GM19239 (cell line): ENCODE measurements around the gene PSMD9.

ENCODE experiments used
- DNase-seq: peaks from one replicate; pipeline ENCODE4 v3.0.0; 2011; ENCODE audit warnings: low spot score; ENCODE audit not compliant: insufficient read length
- FAIRE-seq: peaks from 2 replicates; lab custom pipeline; 2011; peaks lifted over from hg19 to GRCh38; lab: Jason Lieb, UNC

The PSMD9 gene

DNA sequence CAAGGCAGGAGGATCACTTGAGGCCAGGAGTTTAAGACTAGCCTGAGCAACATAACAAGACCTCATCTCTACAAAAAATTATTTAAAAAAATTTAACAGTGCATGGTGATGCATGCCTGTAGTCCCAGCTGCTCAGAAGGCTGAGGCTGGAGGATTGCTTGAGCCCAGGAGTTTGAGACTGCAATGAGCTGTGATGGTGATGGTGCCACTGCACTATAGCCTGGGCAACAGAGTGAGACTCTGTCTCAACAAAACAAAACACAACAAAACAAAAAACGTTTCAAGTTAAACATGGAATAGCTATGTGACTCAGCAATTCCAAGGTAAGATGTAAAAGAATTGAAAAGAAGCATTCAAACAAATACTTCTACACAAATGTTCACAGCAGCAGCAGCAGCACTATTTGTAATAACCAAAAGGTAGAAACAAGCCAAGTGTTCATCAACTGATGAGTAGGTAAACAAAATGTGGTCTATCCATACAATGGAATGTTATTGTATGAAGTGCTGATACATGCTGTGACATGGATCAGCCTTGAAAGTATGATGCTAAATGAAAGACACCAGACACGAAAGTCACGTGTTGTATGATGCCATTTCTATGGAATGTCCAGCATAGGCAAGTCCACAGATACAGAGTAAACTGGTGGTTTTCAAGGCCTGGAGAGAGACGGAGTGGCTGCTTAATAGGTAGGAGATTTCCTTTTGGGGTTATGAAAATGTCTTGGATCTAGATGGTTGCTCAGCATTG is 61.2 kb downstream of the PSMD9 start:
- FAIRE-seq, result no peak
- DNase-seq, result no peak

DNA sequence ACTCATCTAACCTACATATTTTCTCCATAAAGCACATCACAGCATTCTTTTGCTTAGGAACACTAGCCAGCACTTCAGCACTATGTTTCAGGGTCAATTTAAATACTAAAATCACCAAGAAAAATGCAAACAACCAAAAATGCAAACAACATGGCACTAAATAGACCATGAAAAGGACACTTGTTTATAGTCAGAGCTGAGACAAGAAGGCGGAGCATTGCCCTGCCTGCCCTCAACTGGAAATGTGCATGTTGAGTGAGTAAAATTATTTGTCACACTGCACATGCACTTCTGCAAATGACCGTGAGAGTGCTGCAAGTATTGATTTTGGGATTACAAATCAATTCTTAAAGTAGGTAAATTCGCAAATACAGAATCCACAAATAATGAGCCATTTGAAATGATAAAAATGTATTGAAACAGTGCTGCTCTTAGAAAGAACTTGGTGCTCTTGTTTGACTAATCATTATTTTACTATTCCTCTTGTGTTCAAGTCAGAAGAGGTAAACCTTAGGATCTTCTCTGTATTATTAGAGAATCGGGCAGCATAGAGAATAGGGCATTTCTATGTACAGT is 64.6 kb downstream of the PSMD9 start:
- no peak for FAIRE-seq

DNA sequence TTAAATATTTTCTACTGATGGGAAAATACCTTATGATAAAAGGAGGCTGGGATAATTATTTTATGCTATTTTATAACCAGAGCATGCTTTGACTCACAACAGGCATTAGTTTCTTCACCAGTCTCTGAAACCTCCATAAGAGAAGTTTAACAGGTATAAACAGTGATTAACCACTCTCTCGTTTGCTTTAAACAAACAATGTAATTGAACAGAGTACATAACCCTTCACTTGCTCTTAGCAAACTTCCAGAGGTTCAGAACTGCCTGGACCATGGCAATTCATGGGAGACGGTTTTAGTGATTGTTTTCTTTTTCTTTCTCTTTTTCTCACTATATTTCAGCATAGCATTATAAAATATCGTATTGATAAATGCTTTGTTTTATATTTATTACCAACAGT is 65.1 kb downstream of the PSMD9 start:
- no peak for DNase-seq
- no peak for FAIRE-seq

More for the DNA sequence above, 64.6 kb downstream of the PSMD9 start:
- DNase-seq, result no peak

DNA sequence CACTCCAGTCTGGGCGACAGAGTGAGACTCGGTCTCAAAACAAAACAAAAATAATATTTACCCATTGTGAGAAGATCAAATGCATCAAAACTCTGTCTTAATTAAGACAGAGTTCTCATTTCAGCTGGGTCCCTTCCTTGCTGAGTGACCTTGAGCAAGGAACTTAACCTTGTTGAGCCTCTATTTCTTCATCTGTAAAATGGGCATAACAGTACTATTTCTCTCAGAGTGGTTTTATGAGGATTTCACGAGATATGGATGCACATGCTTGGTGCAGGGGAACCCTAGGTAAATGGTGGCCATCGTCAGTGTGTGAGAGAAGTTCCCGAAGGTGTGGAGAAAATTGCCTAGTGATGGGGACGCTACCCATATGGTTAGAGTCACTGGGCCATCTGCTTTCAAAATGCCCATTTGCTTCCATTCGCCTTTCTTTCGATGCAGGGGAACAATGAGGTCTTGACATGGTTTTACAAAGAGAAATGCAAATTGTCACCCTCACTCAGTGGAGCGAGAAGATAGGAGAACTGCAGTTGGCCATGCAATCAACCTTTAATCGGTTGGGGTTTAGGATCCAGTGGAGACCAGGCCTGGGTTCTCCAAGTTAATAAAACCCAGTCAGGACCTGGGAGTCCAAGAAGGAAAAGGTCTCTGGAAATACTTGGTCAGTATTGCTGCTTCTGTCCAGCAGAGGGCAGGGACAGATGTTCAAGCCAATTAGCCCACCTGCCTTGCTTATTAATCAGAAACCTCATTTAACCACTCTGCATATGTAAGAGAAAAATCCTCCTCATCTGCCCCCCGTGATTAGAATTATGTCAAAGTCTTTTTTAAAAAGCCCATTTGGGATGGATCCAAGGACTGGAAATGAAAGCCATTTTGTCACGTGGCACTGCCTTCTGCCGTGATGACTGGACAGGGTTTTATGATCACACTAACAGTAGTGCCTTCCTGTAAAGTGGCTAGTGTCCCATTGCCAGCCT is 67.0 kb downstream of the PSMD9 start:
- DNase-seq (no peak), FAIRE-seq (no peak)

DNA sequence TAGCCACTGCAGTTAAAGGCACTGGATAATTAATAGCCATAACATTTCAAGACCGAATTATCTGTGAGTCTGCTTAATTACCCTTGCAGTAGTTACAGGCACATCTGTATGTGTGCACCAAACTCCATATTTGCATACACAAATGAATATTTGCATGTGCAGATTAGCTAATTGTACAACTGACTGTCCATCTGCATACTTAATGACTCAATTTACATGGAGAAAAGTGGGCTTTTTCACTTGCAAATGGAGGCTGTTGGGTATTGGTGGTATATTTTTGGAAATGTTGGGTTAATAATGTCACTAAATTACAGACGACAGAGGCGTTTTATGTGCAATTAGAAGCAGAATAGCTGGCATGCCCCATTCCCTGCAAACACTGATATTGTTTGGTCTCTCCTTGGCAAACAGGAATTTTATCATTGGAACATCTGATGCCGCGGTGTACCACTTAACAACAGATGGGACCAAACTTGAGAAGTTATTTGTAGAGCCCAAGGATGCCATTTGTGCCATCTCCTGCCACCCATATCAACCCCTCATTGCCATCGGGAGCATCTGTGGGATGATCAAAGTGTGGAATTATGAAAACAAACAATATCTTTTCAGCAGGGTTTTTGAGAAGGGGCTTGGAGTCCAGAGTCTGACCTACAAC is 69.4 kb downstream of the PSMD9 start:
- FAIRE-seq, result no peak
- DNase-seq, result no peak

DNA sequence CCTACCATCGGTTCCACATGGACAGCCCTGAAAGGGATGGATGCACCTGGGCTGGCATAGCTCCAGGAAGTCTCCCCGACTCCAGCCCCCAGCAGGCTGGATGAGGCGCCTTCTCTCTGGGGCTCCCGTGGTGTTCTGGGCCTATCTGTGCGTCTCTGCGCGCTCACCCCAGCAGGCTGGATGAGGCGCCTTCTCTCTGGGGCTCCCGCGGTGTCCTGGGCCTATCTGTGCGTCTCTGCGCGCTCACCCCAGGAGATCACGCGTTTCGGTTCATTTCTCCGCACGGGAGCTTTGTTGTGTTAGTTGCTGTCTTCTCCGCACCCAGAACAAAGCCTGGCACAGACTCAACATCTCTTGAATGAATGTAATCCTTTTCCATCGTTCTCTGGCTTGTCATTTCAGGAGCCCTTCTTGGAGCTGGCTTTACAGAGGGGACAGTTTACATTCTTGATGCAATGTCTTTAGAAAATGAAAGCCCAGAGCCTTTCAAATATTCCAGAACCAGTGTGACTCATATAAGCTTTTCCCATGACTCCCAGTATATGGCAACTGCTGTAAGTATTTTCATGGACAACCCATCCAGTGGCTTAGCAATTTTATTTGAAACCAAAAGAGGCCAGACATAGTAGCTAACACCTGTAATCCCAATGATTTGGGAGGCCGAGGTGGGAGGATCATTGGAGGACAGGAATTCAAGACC is 70.1 kb downstream of the PSMD9 start:
- DNase-seq, result no peak
- no peak for FAIRE-seq

DNA sequence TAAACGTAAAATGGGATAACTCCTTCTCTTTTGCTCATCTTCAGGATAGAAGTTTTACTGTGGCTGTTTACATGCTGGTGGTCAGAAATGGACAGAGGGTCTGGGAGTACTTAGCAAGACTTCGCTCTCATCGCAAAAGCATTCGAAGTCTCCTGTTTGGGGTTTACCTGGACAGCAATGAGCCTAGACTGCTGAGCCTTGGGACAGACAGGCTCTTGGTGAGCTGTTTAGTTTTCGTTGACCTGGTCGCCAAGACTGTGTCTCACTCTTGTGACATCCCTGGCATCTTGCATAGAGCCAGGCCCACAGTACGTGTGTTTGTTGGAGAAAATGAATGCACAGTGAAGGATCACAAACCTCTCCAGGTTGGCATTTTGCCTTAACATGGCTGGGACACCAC is 72.0 kb downstream of the PSMD9 start:
- DNase-seq (no peak), FAIRE-seq (no peak)

DNA sequence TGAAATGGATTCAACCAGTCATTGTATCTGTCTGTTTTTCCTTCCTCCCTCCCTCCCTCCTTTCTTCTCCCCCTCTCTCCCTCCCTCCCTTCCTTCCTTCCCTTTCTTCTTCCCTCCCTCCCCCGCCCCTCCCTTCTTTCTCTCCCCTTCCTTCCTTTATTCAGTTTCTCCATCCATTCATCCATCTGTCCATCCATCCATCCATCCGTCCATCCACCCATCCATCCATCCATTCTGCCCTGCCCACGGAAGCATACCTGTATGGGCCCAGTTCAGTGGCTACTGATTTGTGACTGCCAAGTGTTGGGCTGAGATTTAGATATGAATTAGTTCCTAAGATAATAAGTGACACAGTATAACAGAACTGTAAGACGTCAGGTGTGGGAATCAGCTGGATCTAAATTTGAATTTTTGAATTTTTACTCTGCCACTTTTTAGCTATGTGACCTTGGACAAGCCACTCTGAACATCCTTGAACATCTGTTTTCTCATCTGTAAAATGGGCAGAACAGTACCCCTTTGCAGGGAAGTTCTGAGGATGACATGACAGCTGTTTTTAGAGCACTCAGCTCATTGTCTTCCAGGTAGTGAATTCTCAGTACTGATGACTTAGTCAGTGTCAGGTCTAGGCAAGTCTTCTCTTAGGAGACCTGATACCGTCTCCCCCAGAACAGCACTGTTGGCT is 72.7 kb downstream of the PSMD9 start:
- DNase-seq (no peak), FAIRE-seq (no peak)

DNA sequence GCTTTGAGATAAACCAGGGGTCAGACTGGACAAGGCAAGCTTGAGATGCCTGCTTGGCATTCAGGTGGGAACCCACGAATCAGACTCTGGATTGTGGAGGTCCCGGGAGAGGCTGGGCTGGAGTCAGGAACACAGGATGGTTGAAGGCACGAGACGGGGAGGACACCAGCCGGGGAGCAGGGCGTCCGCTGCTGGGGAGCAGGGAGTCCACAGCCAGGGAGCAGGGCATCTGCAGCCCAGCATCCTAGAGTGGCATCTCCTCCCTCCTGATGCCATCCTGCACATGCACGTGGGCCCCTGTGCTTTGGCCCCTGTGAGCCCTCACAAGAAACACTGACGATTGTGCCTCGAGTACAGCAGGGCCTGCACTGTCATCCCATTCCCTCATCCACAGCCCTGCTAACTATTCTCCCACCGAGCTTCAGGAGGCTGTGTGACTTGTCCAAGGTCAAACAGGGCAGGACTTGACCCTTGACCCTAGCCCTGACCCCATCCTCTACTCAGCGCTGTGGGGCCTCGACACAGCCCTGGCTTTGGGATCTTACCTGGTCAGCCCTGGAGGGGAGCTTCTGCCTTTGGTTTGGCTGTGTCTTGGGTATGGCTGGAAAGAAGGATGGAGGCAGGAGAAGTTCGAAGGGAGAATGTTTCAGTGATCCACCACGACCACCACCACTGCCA is 74.9 kb downstream of the PSMD9 start:
- no peak for DNase-seq
- no peak for FAIRE-seq

DNA sequence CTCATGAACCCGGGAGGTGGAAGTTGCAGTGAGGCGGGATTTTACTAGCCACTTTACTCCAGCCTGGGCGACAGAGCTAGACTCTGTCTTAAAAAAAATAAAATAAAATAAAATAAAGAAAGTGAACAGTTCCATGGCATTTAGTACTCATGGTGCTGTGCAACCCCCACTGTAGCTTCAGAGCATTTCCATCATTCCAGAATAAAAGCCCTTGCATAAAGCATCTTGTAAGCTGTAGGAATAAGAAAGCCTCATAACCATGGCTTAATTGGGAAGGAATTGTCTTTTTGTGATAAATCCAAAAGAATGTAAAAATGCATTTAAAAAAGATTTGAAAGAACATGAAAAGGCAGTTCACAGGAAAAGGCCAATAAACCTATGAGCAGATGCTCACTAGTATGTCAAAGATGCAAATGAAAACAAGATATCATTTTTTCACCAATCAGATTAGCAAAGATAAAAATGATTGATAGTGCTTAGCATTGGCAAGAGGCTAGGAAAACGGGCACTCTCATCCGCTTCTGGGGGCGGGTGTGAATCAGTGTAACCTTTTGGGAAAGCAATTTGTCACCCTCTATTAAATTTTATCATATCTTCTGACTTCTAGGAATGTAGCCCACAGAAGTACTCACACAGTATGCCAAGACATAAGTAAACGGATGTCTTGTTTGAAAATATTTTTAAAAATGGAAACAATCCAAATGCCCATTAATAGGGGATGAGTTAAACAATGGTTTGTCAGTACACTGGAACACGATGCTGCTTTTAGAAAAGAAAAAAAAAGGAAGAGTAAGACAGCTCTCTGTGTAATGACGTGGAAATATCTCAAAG is 76.4 kb downstream of the PSMD9 start:
- FAIRE-seq (no peak), DNase-seq (no peak)

DNA sequence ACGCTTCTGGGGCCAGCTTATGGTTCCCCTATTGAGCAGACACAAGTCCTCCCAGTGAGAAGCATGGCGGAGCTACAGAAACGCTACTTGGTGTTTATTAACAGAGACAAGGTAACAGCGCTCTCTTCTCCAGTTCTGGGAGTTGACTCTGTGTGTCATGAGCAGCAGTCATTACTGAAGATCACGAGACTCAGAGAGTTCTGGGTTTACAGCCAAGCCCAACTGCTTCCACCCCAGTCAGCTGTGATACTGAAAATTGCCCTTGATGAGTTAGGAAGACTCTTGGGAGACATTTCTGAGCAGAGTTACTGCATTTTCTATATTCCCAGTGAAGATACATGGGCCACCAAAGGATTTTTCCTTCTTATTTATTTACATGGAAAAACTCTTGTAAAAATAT is 78.4 kb downstream of the PSMD9 start:
- FAIRE-seq (no peak), DNase-seq (no peak)
